Measurements from ENCODE around the gene AMBP. TPM values are rescaled to one million over a fixed set of nuclear protein-coding genes. Genes with fewer than 3 reads are reported as not detected.

Gene AMBP
- total RNA-seq, 1 experiment from 2014 or later = 0.22 TPM

DNA sequence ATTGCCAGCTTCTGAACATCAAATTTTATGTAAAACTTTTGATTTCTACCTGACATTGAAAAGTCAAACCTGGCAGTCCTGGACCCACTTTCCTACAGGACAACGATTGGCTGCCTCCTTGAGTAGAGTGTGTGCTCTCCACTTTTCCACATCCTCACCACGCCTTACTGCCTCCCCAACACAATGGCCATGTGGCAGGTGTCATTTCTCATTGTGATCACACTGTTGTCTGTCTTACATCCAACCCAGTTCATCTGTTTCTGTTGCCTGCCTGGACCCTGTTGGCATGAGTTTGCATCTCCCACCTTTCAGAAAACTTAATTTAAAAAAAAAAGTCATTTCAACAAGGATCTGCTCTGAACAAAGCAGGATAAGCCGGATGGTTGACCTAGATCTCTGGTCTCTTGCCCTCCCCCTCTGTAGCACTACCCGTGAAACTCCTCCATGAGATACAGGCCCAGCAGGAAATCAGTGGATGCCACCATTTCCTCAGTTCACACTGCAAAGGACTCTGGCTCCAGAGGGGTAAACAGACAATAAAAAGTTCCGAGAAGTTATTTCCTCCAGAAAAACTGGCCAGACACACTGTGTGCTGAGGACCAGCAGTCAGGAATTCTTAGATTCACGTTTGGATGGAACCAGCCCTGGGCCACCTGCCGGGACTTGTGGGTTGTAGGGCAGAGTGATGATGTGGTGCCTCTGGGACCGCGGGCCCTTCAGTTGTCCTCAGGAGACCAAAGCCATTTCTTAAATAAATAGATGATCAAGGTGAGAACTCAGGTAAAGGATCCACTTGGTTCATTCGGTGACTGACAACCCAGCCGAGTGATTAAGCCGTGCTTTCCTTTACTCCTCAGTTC, 48.6 kb downstream of the AMBP start:
- POLR2A ChIA-PET (ENCODE audit: unreplicated experiment) = no interaction called here

GRCh38 chr9:114028646-114029045, 49.5 kb downstream of the AMBP start:
- Histone ChIP-seq H3K36me3 (ENCODE audit: low read depth, low read length) (peaks cover 6% of the 10 kb centered on the region; the same call in 1 of the 2 replicates), H3K9me2 (replicated peaks; ENCODE audit: low read length) (no peaks in the 10 kb centered on the region), H3F3A (ENCODE audit: low read length, unreplicated experiment) (no peaks in the 10 kb centered on the region), H3K9ac (ENCODE audit: low read length) (no peak overlapping the region), H3K4me2 (ENCODE audit: low read length) (no peak overlapping the region), H3K27ac (ENCODE audit: low read length) (no peak overlapping the region), H3K9me3 (ENCODE audit: low read length) (0 out of 2 replicates have a peak, but pooled peaks cover 3% of the 10 kb centered on the region), H4K20me1 (ENCODE audit: low read length) (no peaks in the 10 kb centered on the region), H2AFZ (ENCODE audit: low read length) (no peak overlapping the region), H3K4me1 (ENCODE audit: insufficient read depth, low read length) (no peaks in the 10 kb centered on the region), H3K4me3 (ENCODE audit: low read length) (no peak overlapping the region), H3K27me3 (ENCODE audit: low read length) (no peaks in the 10 kb centered on the region), H3K79me2 (ENCODE audit: low read length) (no peaks in the 10 kb centered on the region)
- POLR2A ChIA-PET (ENCODE audit: unreplicated experiment) = no interaction called here
- no peak for TF ChIP-seq EZH2 (IDR thresholded peaks at IDR 0.05; ENCODE audit: low read length, unreplicated experiment)
- no peak for TF ChIP-seq EZH2phosphoT487 (IDR thresholded peaks at IDR 0.05; ENCODE audit: borderline replicate concordance, low read length)
- TF ChIP-seq CTCF (conservative IDR thresholded peaks at IDR 0.05; ENCODE audit: low read depth, low read length) = no peak
- BruUV-seq (replicated peaks) = no TSS peak
- DNase-seq = no peak
- CTCF ChIA-PET = no interaction called here
- intact Hi-C loops (cut with micrococcal nuclease) = no loop called here
- no peak for ATAC-seq

More for the DNA sequence above, 48.6 kb downstream of the AMBP start:
- Histone ChIP-seq H3K9me3 (ENCODE audit: low read length) (no peaks in the 10 kb centered on the region), H4K20me1 (ENCODE audit: low read length) (no peaks in the 10 kb centered on the region), H3K27ac (ENCODE audit: low read length) (no peak overlapping the region), H3K9ac (ENCODE audit: low read length) (no peak overlapping the region), H3K9me2 (replicated peaks; ENCODE audit: low read length) (no peaks in the 10 kb centered on the region), H3K27me3 (ENCODE audit: low read length) (no peaks in the 10 kb centered on the region), H3K36me3 (ENCODE audit: low read depth, low read length) (no peaks in the 10 kb centered on the region), H2AFZ (ENCODE audit: low read length) (no peak overlapping the region), H3F3A (ENCODE audit: low read length, unreplicated experiment) (no peaks in the 10 kb centered on the region), H3K79me2 (ENCODE audit: low read length) (no peaks in the 10 kb centered on the region), H3K4me3 (ENCODE audit: low read length) (no peak overlapping the region), H3K4me1 (ENCODE audit: insufficient read depth, low read length) (no peaks in the 10 kb centered on the region), H3K4me2 (ENCODE audit: low read length) (no peak overlapping the region)
- TF ChIP-seq CTCF (conservative IDR thresholded peaks at IDR 0.05; ENCODE audit: low read depth, low read length) (no peak), EZH2 (IDR thresholded peaks at IDR 0.05; ENCODE audit: low read length, unreplicated experiment) (no peak), EZH2phosphoT487 (IDR thresholded peaks at IDR 0.05; ENCODE audit: borderline replicate concordance, low read length) (no peak)
- intact Hi-C loops (cut with micrococcal nuclease) = no loop called here
- BruUV-seq (replicated peaks) = no TSS peak
- CTCF ChIA-PET = no interaction called here
- DNase-seq (no peak), ATAC-seq (no peak)

DNA sequence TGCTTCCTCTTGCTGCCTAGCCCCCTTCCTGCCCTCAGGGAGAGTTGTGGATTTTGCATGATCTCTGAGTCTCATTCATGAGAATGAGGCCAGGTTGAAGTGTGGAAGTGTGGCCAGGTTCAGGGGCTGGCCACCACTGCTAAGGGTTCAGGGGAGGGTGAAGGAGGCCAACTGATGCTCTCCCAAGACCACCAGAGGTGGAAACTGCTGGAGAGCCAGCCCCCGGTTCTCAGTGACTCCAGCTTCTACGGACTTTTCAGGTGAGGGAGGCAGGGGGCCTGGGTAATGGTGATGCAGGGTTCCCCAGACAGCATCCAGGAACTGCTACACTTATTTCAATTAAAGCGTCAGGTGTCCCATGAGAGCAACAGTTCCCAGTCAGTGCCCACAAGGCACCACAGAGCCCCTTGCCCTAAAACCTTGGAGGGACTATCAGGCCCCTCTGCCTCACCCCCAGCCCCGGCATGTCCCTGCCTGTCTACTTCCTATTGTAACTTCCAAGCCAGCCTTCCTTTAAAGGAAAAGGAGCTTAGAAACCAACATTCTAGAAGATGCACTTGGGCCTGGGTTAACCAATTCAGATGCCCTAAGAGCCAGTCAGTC, 50.1 kb downstream of the AMBP start:
- intact Hi-C loops (cut with micrococcal nuclease) = no loop called here
- H3K4me3 ChIP-seq (ENCODE audit: low read length) = no peak overlapping the region
- no peak for DNase-seq

More for the DNA sequence above, 50.1 kb downstream of the AMBP start:
- H3K9ac ChIP-seq (ENCODE audit: low read length) = no peak overlapping the region
- H3K4me1 ChIP-seq (ENCODE audit: insufficient read depth, low read length) = no peaks in the 10 kb centered on the region
- H2AFZ ChIP-seq (ENCODE audit: low read length) = no peak overlapping the region
- ChIA-PET CTCF (no interaction called here), POLR2A (ENCODE audit: unreplicated experiment) (no interaction called here)
- no peaks in the 10 kb centered on the region for H4K20me1 ChIP-seq (ENCODE audit: low read length)
- no peaks in the 10 kb centered on the region for H3K27me3 ChIP-seq (ENCODE audit: low read length)
- H3K9me3 ChIP-seq (ENCODE audit: low read length) = 0 out of 2 replicates have a peak, but pooled peaks cover 7% of the 10 kb centered on the region
- ATAC-seq = no peak
- no peaks in the 10 kb centered on the region for H3F3A ChIP-seq (ENCODE audit: low read length, unreplicated experiment)
- H3K27ac ChIP-seq (ENCODE audit: low read length) = no peak overlapping the region
- no peaks in the 10 kb centered on the region for H3K79me2 ChIP-seq (ENCODE audit: low read length)
- BruUV-seq (replicated peaks) = no TSS peak
- no peaks in the 10 kb centered on the region for H3K9me2 ChIP-seq (replicated peaks; ENCODE audit: low read length)
- no peak overlapping the region for H3K4me2 ChIP-seq (ENCODE audit: low read length)
- TF ChIP-seq EZH2phosphoT487 (IDR thresholded peaks at IDR 0.05; ENCODE audit: borderline replicate concordance, low read length) (no peak), EZH2 (IDR thresholded peaks at IDR 0.05; ENCODE audit: low read length, unreplicated experiment) (no peak), CTCF (conservative IDR thresholded peaks at IDR 0.05; ENCODE audit: low read depth, low read length) (no peak)
- H3K36me3 ChIP-seq (ENCODE audit: low read depth, low read length) = peaks cover 11% of the 10 kb centered on the region; the same call in 1 of the 2 replicates

Measured in PC-3 (cell line).